CD4-positive, alpha-beta T cell (primary cell): ENCODE data around the gene FSTL5. TPM values are rescaled to one million over a fixed set of nuclear protein-coding genes. Genes with fewer than 3 reads are reported as not detected.

Source experiments
- ATAC-seq: fragments of 200-7000 bp; cut with Tn5 transposase; one replicate; pipeline ENCODE4 v1.10.0; 2022; ENCODE audit warnings: mild to moderate bottlenecking; ENCODE audit not compliant: poor library complexity
- CTCF ChIA-PET: fragments of 350-600 bp; sonication (Branson Sonifier 250); formaldehyde crosslinking; loops from one replicate; lab custom pipeline; 2021; ENCODE audit warnings: antibody characterized with exemption, inconsistent platforms; lab: Charles Lee
- POLR2A ChIA-PET: fragments of 350-600 bp; sonication (Branson Sonifier 250); formaldehyde crosslinking; loops from one replicate; lab custom pipeline; 2021; ENCODE audit warnings: antibody characterized with exemption, inconsistent platforms; lab: Charles Lee
- DNase-seq, 14 experiments: peaks; one replicate each; pipeline ENCODE4 v3.0.0-alpha.2; 2013 to 2020; ENCODE audit warnings: mixed read lengths in 2 of 14
- H3K27ac ChIP-seq, 2 donors: one replicate each; pipeline versions ENCODE4 v1.5.1 to v1.7.0; 2013; ENCODE audit warnings: low read length in 2 of 2, low read depth in 1 of 2, mild to moderate bottlenecking in 1 of 2
- H3K27me3 ChIP-seq, 2 experiments: 1 replicate in 1 of 2; 2 replicates in 1 of 2; pipeline versions ENCODE4 v1.6.1 to v1.7.0; 2013; ENCODE audit warnings: low read length in 2 of 2, control low read depth in 1 of 2, mild to moderate bottlenecking in 1 of 2, moderate library complexity in 1 of 2; ENCODE audit not compliant: insufficient read depth in 2 of 2, control insufficient read depth in 1 of 2
- H3K36me3 ChIP-seq: one replicate; pipeline ENCODE4 v1.6.1; 2013; ENCODE audit warnings: low read length, control low read depth; ENCODE audit not compliant: insufficient read depth
- H3K4me1 ChIP-seq: one replicate; pipeline ENCODE4 v1.6.1; 2013; ENCODE audit warnings: low read length, control low read depth; ENCODE audit not compliant: insufficient read depth
- H3K4me3 ChIP-seq: one replicate; pipeline ENCODE4 v1.5.1; 2013; ENCODE audit warnings: mild to moderate bottlenecking, low read length, moderate library complexity
- H3K9me3 ChIP-seq, 2 experiments: 1 replicate in 1 of 2; 2 replicates in 1 of 2; pipeline versions ENCODE4 v1.6.1 to v1.7.0; 2013; ENCODE audit warnings: low read length in 2 of 2, mild to moderate bottlenecking in 2 of 2, control low read depth in 1 of 2, moderate library complexity in 1 of 2; ENCODE audit not compliant: control insufficient read depth in 1 of 2, insufficient read depth in 1 of 2
- H3K27ac Mint-ChIP-seq: one replicate; pipeline ENCODE4 v1.8.0; 2020; ENCODE audit warnings: mixed read lengths
- H3K27me3 Mint-ChIP-seq: one replicate; pipeline ENCODE4 v1.8.0; 2021; ENCODE audit warnings: mixed read lengths
- H3K36me3 Mint-ChIP-seq: one replicate; pipeline ENCODE4 v1.8.0; 2021; ENCODE audit warnings: low read depth, mixed read lengths
- H3K4me1 Mint-ChIP-seq: one replicate; pipeline ENCODE4 v1.8.0; 2021; ENCODE audit warnings: low read depth, mixed read lengths
- H3K4me3 Mint-ChIP-seq: one replicate; pipeline ENCODE4 v1.8.0; 2020; ENCODE audit warnings: mild to moderate bottlenecking, mixed read lengths
- H3K9me3 Mint-ChIP-seq: one replicate; pipeline ENCODE4 v1.8.0; 2020; ENCODE audit warnings: mixed read lengths
- CTCF ChIP-seq: fragments of 200-600 bp; IDR thresholded peaks from one replicate; pipeline ENCODE4 v1.8.0; 2022; ENCODE audit warnings: antibody characterized with exemption, mild to moderate bottlenecking
- intact Hi-C, 2 experiments: fragments of 100-400 bp; cut with DNase I in 1 of 2; cut with micrococcal nuclease in 1 of 2; formaldehyde crosslinking; loops; one replicate each; pipeline versions ENCODE4 v1.15.1 to v1.9.0; 2023 to 2025; cut with DNase I, micrococcal nuclease
- total RNA-seq, 174 experiments: library from RNA in 2 of 174; stranded (reverse) in 2 of 174; gene quantifications; one replicate each; pipeline ENCODE4 v1.2.3 and lab custom pipeline; 2021 to 2026

Gene FSTL5
- total RNA-seq, 2 experiments from 2014 or later: not detected

- no peaks in the 10 kb centered on the region for H3K4me1 ChIP-seq
- H3K9me3 ChIP-seq: peaks cover 0 to 14% of the 10 kb centered on the region in 2 experiments
- no peak overlapping the region for H3K4me3 ChIP-seq
- H3K27ac Mint-ChIP-seq: no peak overlapping the region
- no peak for DNase-seq
- intact Hi-C loops: no loop called here
- H3K36me3 Mint-ChIP-seq: no peaks in the 10 kb centered on the region
- TF ChIP-seq CTCF: no peak
- no peaks in the 10 kb centered on the region for H3K9me3 Mint-ChIP-seq
- no peaks in the 10 kb centered on the region for H3K27me3 Mint-ChIP-seq
- ATAC-seq: no peak
- ChIA-PET CTCF (no interaction called here), POLR2A (no interaction called here)
- H3K36me3 ChIP-seq: no peaks in the 10 kb centered on the region
- H3K27ac ChIP-seq: no peak overlapping the region
- H3K4me3 Mint-ChIP-seq: no peak overlapping the region
- no peaks in the 10 kb centered on the region for H3K27me3 ChIP-seq
- H3K4me1 Mint-ChIP-seq: no peaks in the 10 kb centered on the region
Measured at GRCh38 chr4:161817914-161818313, 345.9 kb downstream of the FSTL5 start.

- H3K4me1 ChIP-seq: no peaks in the 10 kb centered on the region
- Mint-ChIP-seq H3K27ac (no peak overlapping the region), H3K27me3 (no peaks in the 10 kb centered on the region), H3K36me3 (no peaks in the 10 kb centered on the region), H3K4me1 (no peaks in the 10 kb centered on the region), H3K4me3 (no peak overlapping the region), H3K9me3 (no peaks in the 10 kb centered on the region)
- H3K9me3 ChIP-seq: peaks cover 0 to 5% of the 10 kb centered on the region in 2 experiments
- intact Hi-C loops: no loop called here
- ATAC-seq (no peak), DNase-seq (no peak)
- CTCF ChIA-PET: no interaction called here
- POLR2A ChIA-PET: no interaction called here
- H3K36me3 ChIP-seq: no peaks in the 10 kb centered on the region
- H3K4me3 ChIP-seq: no peak overlapping the region
- no peak for TF ChIP-seq CTCF
- H3K27me3 ChIP-seq: no peaks in the 10 kb centered on the region
- H3K27ac ChIP-seq: no peak overlapping the region
Measured at GRCh38 chr4:161816958-161817357, 346.8 kb downstream of the FSTL5 start.

GRCh38 chr4:161815841-161816240 lies 348.0 kb downstream of the FSTL5 start:
- no peak overlapping the region for H3K4me3 Mint-ChIP-seq
- TF ChIP-seq CTCF: no peak
- H3K27me3 Mint-ChIP-seq: no peaks in the 10 kb centered on the region
- DNase-seq (no peak), ATAC-seq (no peak)
- no peaks in the 10 kb centered on the region for H3K36me3 Mint-ChIP-seq
- Histone ChIP-seq H3K27me3 (no peaks in the 10 kb centered on the region), H3K9me3 (peaks cover 0 to 5% of the 10 kb centered on the region in 2 experiments), H3K4me1 (no peaks in the 10 kb centered on the region), H3K36me3 (no peaks in the 10 kb centered on the region), H3K4me3 (no peak overlapping the region), H3K27ac (no peak overlapping the region)
- ChIA-PET POLR2A (no interaction called here), CTCF (no interaction called here)
- H3K9me3 Mint-ChIP-seq: no peaks in the 10 kb centered on the region
- H3K27ac Mint-ChIP-seq: no peak overlapping the region
- intact Hi-C loops: no loop called here
- H3K4me1 Mint-ChIP-seq: no peaks in the 10 kb centered on the region
